ENCODE data around the gene INHBE. TPM values are rescaled to one million over a fixed set of nuclear protein-coding genes. Genes with fewer than 3 reads are reported as not detected.

Gene INHBE
- total RNA-seq, 1 experiment from 2014 or later: 14.3 TPM

- H3K4me2 ChIP-seq (ENCODE audit: low read depth, low read length, poor library complexity, severe bottlenecking): no peak overlapping the region
- H3K79me2 ChIP-seq (ENCODE audit: low read length): no peaks in the 10 kb centered on the region
- no peak for DNase-seq
- H3K4me3 ChIP-seq (ENCODE audit: low read length): no peak overlapping the region
- no peaks in the 10 kb centered on the region for H3K9me3 ChIP-seq (ENCODE audit: low read length)
- no peaks in the 10 kb centered on the region for H3K36me3 ChIP-seq (ENCODE audit: insufficient read depth, low read length)
- H4K20me1 ChIP-seq (ENCODE audit: insufficient read depth, low read depth, low read length): no peaks in the 10 kb centered on the region
- H3K9ac ChIP-seq (ENCODE audit: low read length): no peak overlapping the region
- H2AFZ ChIP-seq (ENCODE audit: low read length): no peak overlapping the region
- H3K4me1 ChIP-seq (ENCODE audit: low read length): no peaks in the 10 kb centered on the region
- H3K9me2 ChIP-seq (replicated peaks; ENCODE audit: insufficient read depth, low read length): no peaks in the 10 kb centered on the region
- no peak overlapping the region for H3K27ac ChIP-seq (ENCODE audit: low read length)
- H3K27me3 ChIP-seq (ENCODE audit: low read length): no peaks in the 10 kb centered on the region
These were observed 8.7 kb upstream of the INHBE start for GRCh38 chr12:57446292-57446960.

- Histone ChIP-seq H3K9me3 (ENCODE audit: low read length) (no peaks in the 10 kb centered on the region), H3K27me3 (ENCODE audit: low read length) (no peaks in the 10 kb centered on the region), H3K79me2 (ENCODE audit: low read length) (no peaks in the 10 kb centered on the region), H3K4me1 (ENCODE audit: low read length) (peaks cover 12% of the 10 kb centered on the region), H3K9me2 (replicated peaks; ENCODE audit: insufficient read depth, low read length) (no peaks in the 10 kb centered on the region), H2AFZ (ENCODE audit: low read length) (no peak overlapping the region), H4K20me1 (ENCODE audit: insufficient read depth, low read depth, low read length) (no peaks in the 10 kb centered on the region), H3K36me3 (ENCODE audit: insufficient read depth, low read length) (no peaks in the 10 kb centered on the region), H3K9ac (ENCODE audit: low read length) (no peak overlapping the region), H3K4me3 (ENCODE audit: low read length) (no peak overlapping the region), H3K27ac (ENCODE audit: low read length) (no peak overlapping the region), H3K4me2 (ENCODE audit: low read depth, low read length, poor library complexity, severe bottlenecking) (no peak overlapping the region)
- peak; percentile 37 for DNase-seq
These were observed 6.4 kb upstream of the INHBE start for GRCh38 chr12:57448669-57449068.

GRCh38 chr12:57449375-57449774 lies 5.7 kb upstream of the INHBE start:
- Histone ChIP-seq H3K9me2 (replicated peaks; ENCODE audit: insufficient read depth, low read length) (no peaks in the 10 kb centered on the region), H3K9ac (ENCODE audit: low read length) (no peak overlapping the region), H2AFZ (ENCODE audit: low read length) (no peak overlapping the region), H3K4me3 (ENCODE audit: low read length) (no peak overlapping the region), H3K4me1 (ENCODE audit: low read length) (peaks cover 14% of the 10 kb centered on the region), H3K27ac (ENCODE audit: low read length) (no peak overlapping the region), H3K4me2 (ENCODE audit: low read depth, low read length, poor library complexity, severe bottlenecking) (no peak overlapping the region), H3K79me2 (ENCODE audit: low read length) (no peaks in the 10 kb centered on the region), H3K36me3 (ENCODE audit: insufficient read depth, low read length) (no peaks in the 10 kb centered on the region), H4K20me1 (ENCODE audit: insufficient read depth, low read depth, low read length) (no peaks in the 10 kb centered on the region), H3K27me3 (ENCODE audit: low read length) (no peaks in the 10 kb centered on the region), H3K9me3 (ENCODE audit: low read length) (no peaks in the 10 kb centered on the region)
- DNase-seq: no peak

GRCh38 chr12:57450057-57450456 lies 5.0 kb upstream of the INHBE start:
- Histone ChIP-seq H4K20me1 (ENCODE audit: insufficient read depth, low read depth, low read length) (no peaks in the 10 kb centered on the region), H3K4me3 (ENCODE audit: low read length) (no peak overlapping the region), H3K4me1 (ENCODE audit: low read length) (peaks cover 21% of the 10 kb centered on the region), H3K9ac (ENCODE audit: low read length) (no peak overlapping the region), H3K4me2 (ENCODE audit: low read depth, low read length, poor library complexity, severe bottlenecking) (no peak overlapping the region), H3K9me3 (ENCODE audit: low read length) (no peaks in the 10 kb centered on the region), H2AFZ (ENCODE audit: low read length) (no peak overlapping the region), H3K79me2 (ENCODE audit: low read length) (no peaks in the 10 kb centered on the region), H3K36me3 (ENCODE audit: insufficient read depth, low read length) (no peaks in the 10 kb centered on the region), H3K9me2 (replicated peaks; ENCODE audit: insufficient read depth, low read length) (no peaks in the 10 kb centered on the region), H3K27me3 (ENCODE audit: low read length) (no peaks in the 10 kb centered on the region), H3K27ac (ENCODE audit: low read length) (no peak overlapping the region)
- no peak for DNase-seq

- no peak overlapping the region for H3K9ac ChIP-seq (ENCODE audit: low read length)
- H3K9me2 ChIP-seq (replicated peaks; ENCODE audit: insufficient read depth, low read length): no peaks in the 10 kb centered on the region
- H2AFZ ChIP-seq (ENCODE audit: low read length): no peak overlapping the region
- no peaks in the 10 kb centered on the region for H4K20me1 ChIP-seq (ENCODE audit: insufficient read depth, low read depth, low read length)
- H3K36me3 ChIP-seq (ENCODE audit: insufficient read depth, low read length): no peaks in the 10 kb centered on the region
- H3K27ac ChIP-seq (ENCODE audit: low read length): no peak overlapping the region
- H3K4me3 ChIP-seq (ENCODE audit: low read length): no peak overlapping the region
- H3K9me3 ChIP-seq (ENCODE audit: low read length): no peaks in the 10 kb centered on the region
- no peaks in the 10 kb centered on the region for H3K79me2 ChIP-seq (ENCODE audit: low read length)
- H3K4me2 ChIP-seq (ENCODE audit: low read depth, low read length, poor library complexity, severe bottlenecking): no peak overlapping the region
- peaks cover 33% of the 10 kb centered on the region for H3K4me1 ChIP-seq (ENCODE audit: low read length)
- H3K27me3 ChIP-seq (ENCODE audit: low read length): no peaks in the 10 kb centered on the region
- DNase-seq: no peak
These were observed 3.8 kb upstream of the INHBE start for GRCh38 chr12:57451233-57451778.

- Histone ChIP-seq H3K27ac (ENCODE audit: low read length) (no peak overlapping the region), H3K9ac (ENCODE audit: low read length) (peak overlapping the region; percentile 14; the same call in 1 of the 2 replicates), H3K27me3 (ENCODE audit: low read length) (no peaks in the 10 kb centered on the region), H2AFZ (ENCODE audit: low read length) (no peak overlapping the region), H4K20me1 (ENCODE audit: insufficient read depth, low read depth, low read length) (no peaks in the 10 kb centered on the region), H3K9me2 (replicated peaks; ENCODE audit: insufficient read depth, low read length) (no peaks in the 10 kb centered on the region), H3K4me2 (ENCODE audit: low read depth, low read length, poor library complexity, severe bottlenecking) (peak overlapping the region; percentile 21), H3K4me1 (ENCODE audit: low read length) (peaks cover 34% of the 10 kb centered on the region), H3K36me3 (ENCODE audit: insufficient read depth, low read length) (no peaks in the 10 kb centered on the region), H3K4me3 (ENCODE audit: low read length) (no peak overlapping the region), H3K9me3 (ENCODE audit: low read length) (no peaks in the 10 kb centered on the region), H3K79me2 (ENCODE audit: low read length) (no peaks in the 10 kb centered on the region)
- no peak for DNase-seq
These were observed 2.7 kb upstream of the INHBE start for GRCh38 chr12:57452181-57452936.

GRCh38 chr12:57452937-57453509 lies 2.1 kb upstream of the INHBE start:
- no peak overlapping the region for H2AFZ ChIP-seq (ENCODE audit: low read length)
- peaks cover 37% of the 10 kb centered on the region for H3K4me1 ChIP-seq (ENCODE audit: low read length)
- peak overlapping the region; percentile 21 for H3K4me2 ChIP-seq (ENCODE audit: low read depth, low read length, poor library complexity, severe bottlenecking)
- H4K20me1 ChIP-seq (ENCODE audit: insufficient read depth, low read depth, low read length): no peaks in the 10 kb centered on the region
- peak; percentile 82 for DNase-seq
- H3K9ac ChIP-seq (ENCODE audit: low read length): peak overlapping the region; percentile 14; the same call in 1 of the 2 replicates
- no peak overlapping the region for H3K4me3 ChIP-seq (ENCODE audit: low read length)
- H3K9me2 ChIP-seq (replicated peaks; ENCODE audit: insufficient read depth, low read length): no peaks in the 10 kb centered on the region
- H3K27me3 ChIP-seq (ENCODE audit: low read length): no peaks in the 10 kb centered on the region
- H3K36me3 ChIP-seq (ENCODE audit: insufficient read depth, low read length): no peaks in the 10 kb centered on the region
- H3K79me2 ChIP-seq (ENCODE audit: low read length): no peaks in the 10 kb centered on the region
- H3K9me3 ChIP-seq (ENCODE audit: low read length): no peaks in the 10 kb centered on the region
- H3K27ac ChIP-seq (ENCODE audit: low read length): no peak overlapping the region

- peak overlapping the region; percentile 70 for H3K4me2 ChIP-seq (ENCODE audit: low read depth, low read length, poor library complexity, severe bottlenecking)
- peaks cover 45% of the 10 kb centered on the region for H3K4me1 ChIP-seq (ENCODE audit: low read length)
- H3K9me2 ChIP-seq (replicated peaks; ENCODE audit: insufficient read depth, low read length): no peaks in the 10 kb centered on the region
- no peak overlapping the region for H3K4me3 ChIP-seq (ENCODE audit: low read length)
- H2AFZ ChIP-seq (ENCODE audit: low read length): no peak overlapping the region
- no peaks in the 10 kb centered on the region for H3K27me3 ChIP-seq (ENCODE audit: low read length)
- no peaks in the 10 kb centered on the region for H3K79me2 ChIP-seq (ENCODE audit: low read length)
- H3K27ac ChIP-seq (ENCODE audit: low read length): peak overlapping the region; percentile 82; the same call in 1 of the 2 replicates
- peak overlapping the region; percentile 75 for H3K9ac ChIP-seq (ENCODE audit: low read length)
- H4K20me1 ChIP-seq (ENCODE audit: insufficient read depth, low read depth, low read length): no peaks in the 10 kb centered on the region
- H3K36me3 ChIP-seq (ENCODE audit: insufficient read depth, low read length): no peaks in the 10 kb centered on the region
- no peak for DNase-seq
- H3K9me3 ChIP-seq (ENCODE audit: low read length): no peaks in the 10 kb centered on the region
These were observed 918 bp upstream of the INHBE start for GRCh38 chr12:57454213-57454565.
